Measurements from ENCODE around the gene HSPA14.
"Not testable (repeated sequence)": the region's sequence is repeated elsewhere in the genome, so short reads cannot be mapped to it uniquely, and the experiment has no call there.

Gene HSPA14

GRCh38 chr10:14837003-14837756 is 926 bp upstream of the HSPA14 start:
- no peak for DNase-seq (ENCODE audit: low read depth in 2 of 2)

GRCh38 chr10:14838582-14839304 is 637 bp downstream of the HSPA14 start:
- no peak for DNase-seq (ENCODE audit: low read depth in 2 of 2)

DNA sequence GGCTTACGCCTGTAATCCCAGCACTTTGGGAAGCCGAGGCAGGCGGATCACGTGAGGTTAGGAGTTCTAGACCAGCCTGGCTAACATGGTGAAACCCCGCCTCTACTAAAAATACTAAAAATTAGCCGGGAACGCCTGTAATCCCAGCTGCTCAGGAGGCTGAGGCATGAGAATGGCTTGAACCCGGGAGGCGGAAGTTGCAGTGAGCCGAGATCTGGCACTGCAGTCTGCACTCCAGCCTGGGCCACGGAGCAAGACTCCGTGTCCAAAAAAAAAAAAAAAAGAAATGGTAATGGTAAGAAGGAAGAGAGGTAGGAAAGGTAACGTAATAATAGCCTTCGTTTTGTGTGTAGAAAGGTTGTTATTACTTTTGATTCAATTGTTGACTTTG is 1.2 kb downstream of the HSPA14 start:
- no peak for DNase-seq (ENCODE audit: low read depth in 2 of 2)

GRCh38 chr10:14840178-14840577 is 2.1 kb downstream of the HSPA14 start:
- no peak for DNase-seq (ENCODE audit: low read depth in 2 of 2)

- DNase-seq (ENCODE audit: low read depth in 2 of 2) = no peak
Measured at GRCh38 chr10:14843327-14843988, 5.4 kb downstream of the HSPA14 start.

GRCh38 chr10:14844948-14845347 is 6.8 kb downstream of the HSPA14 start:
- DNase-seq (ENCODE audit: low read depth in 2 of 2) = no peak

- DNase-seq (ENCODE audit: low read depth in 2 of 2) = no peak
Measured at GRCh38 chr10:14852236-14852635, 14.1 kb downstream of the HSPA14 start.

DNA sequence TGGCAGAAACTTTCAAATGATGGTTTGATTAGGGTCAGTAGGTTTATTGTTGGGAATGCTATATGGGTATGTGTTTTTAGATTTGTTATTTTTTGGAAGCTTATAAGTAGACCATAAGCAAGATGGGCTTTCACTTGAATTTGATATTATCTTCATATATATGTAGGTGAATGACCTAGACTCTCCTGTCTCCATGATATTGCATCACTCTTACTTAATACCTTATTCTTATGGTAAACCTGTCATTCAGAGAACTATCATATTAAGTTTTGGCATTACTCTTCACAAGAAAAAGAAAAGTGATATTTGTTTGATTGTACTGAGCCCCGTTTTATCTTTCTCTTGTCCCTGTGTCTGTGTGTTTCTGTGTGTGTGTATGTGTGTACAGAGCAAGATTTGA is 17.3 kb downstream of the HSPA14 start:
- DNase-seq (ENCODE audit: low read depth in 2 of 2) = no peak

DNA sequence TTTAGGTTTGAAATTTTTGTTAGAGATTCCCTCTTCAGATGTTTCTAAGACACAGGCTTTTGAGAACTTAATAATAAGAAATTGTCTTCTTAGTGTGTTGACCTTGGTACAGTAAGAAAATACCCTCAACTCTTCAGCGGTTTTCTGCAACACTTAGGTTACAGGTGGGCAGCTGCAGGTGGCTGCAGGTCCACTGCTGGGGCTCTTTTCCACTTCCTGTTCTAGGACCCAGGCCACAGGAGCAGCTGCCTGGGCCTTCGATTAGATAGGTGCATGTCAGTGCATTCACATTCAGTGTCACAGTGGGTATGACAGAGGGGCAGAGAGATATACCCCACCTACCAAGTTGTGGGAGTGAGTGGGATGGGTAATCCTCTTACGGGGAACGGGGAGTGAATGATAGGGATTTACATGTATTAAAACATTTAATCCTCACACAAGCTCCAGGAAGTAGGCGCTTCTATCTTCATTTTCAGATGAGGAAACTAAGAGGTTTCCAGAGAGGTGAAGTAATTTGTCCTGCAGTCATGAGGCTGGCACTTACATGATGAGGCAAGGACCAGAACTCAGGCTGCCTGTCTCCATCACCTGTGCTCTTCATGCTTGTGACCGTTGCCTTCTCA is 20.3 kb downstream of the HSPA14 start:
- no peak for DNase-seq (ENCODE audit: low read depth in 2 of 2)

DNA sequence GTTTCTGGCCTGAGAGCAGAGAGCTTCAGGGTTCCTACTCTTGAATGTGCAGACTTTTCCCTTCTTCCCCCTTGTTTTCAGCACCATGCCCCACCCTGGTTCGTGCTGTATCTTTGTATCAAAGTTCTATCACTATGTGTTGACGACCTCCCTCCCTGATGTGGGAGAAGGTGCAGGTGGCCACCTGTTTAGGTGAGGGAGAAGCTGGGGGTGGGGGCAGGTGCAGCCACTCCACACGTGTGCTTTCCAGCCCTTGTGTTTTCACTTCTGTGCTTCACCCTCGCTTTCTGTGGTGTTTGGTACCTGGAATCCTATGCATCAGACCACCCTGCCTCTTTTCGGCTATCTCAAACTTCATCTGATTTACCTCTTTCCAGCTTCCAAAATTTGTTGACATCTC is 20.9 kb downstream of the HSPA14 start:
- no peak for DNase-seq (ENCODE audit: low read depth in 2 of 2)

GRCh38 chr10:14859775-14860174 is 21.7 kb downstream of the HSPA14 start:
- no peak for DNase-seq (ENCODE audit: low read depth in 2 of 2)

- DNase-seq (ENCODE audit: low read depth in 2 of 2) = no peak
Measured at GRCh38 chr10:14860791-14861190, 22.7 kb downstream of the HSPA14 start.

DNA sequence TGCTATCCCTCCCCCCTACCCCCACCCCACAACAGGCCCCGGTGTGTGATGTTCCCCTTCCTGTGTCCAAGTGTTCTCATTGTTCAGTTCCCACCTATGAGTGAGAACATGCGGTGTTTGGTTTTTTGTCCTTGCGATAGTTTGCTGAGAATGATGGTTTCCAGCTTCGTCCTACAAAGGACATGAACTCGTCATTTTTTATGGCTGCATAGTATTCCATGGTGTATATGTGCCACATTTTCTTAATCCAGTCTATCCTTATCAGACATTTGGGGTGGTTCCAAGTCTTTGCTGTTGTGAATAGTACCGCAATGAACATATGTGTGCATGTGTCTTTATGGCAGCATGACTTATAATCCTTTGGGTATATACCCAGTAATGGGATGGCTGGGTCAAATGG is 26.4 kb downstream of the HSPA14 start:
- DNase-seq (ENCODE audit: low read depth in 2 of 2) = not testable (repeated sequence)

GRCh38 chr10:14864871-14865270 is 26.8 kb downstream of the HSPA14 start:
- DNase-seq (ENCODE audit: low read depth in 2 of 2) = not testable (repeated sequence)

DNA sequence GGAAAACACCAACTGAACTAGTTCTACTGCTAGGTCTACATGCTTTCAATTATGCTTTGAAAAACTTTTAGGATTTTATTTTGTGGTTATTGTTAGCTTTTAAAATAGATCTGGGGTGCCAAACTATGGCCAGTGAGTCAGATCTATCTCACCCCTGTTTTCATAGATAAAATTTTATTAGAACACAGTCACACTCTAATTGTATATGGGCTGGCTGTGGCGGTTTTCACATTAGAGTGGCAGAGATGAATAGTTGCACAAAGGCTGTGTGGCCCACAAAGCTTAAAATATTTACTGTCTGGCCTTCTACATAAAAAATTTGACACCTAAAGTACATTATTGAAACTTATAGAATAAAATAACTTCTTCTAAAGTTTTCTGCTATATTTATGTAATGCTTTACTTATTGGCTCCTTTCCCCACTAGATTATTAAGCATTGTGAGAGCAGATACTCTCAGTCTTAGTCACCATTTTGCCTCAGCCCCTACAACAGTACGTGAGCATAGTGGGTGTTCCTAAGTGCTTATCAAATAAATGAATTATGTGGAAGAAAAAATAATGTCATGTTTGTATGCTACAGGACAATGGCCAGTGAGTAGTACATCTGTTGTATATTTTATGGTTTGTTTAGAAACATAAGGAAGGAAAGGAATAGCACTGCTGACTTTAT is 35.1 kb downstream of the HSPA14 start:
- peak; percentile 40 to 47 for DNase-seq (ENCODE audit: low read depth in 2 of 2)

GRCh38 chr10:14875941-14876340 is 37.8 kb downstream of the HSPA14 start:
- no peak for DNase-seq (ENCODE audit: low read depth in 2 of 2)

- no peak for DNase-seq (ENCODE audit: low read depth in 2 of 2)
Measured at GRCh38 chr10:14876764-14877163, 38.7 kb downstream of the HSPA14 start.

GRCh38 chr10:14878266-14879123 is 40.4 kb downstream of the HSPA14 start, which contains the start of gene SUV39H2:
TSS of gene SUV39H2 (plus strand) at chr10:14878866. CDS start at chr10:14878889, 23 bp downstream.
- peak; percentile 88 to 92 for DNase-seq (ENCODE audit: low read depth in 2 of 2)

GRCh38 chr10:14879124-14879927 is 41.2 kb downstream of the HSPA14 start:
- DNase-seq (ENCODE audit: low read depth in 2 of 2) = no peak

GRCh38 chr10:14879928-14880193 is 41.8 kb downstream of the HSPA14 start:
- DNase-seq (ENCODE audit: low read depth in 2 of 2) = no peak

Data from fibroblast of skin of left biceps (primary cell).